Measurements from ENCODE around the gene LYRM4.
"Not testable (repeated sequence)": the region's sequence is repeated elsewhere in the genome, so short reads cannot be mapped to it uniquely, and the experiment has no call there.

Gene LYRM4

GRCh38 chr6:5061152-5061551 is 199.6 kb downstream of the LYRM4 start:
- no peaks in the 10 kb centered on the region for H3K36me3 ChIP-seq (ENCODE audit: low read length)
- H3K4me2 ChIP-seq (ENCODE audit: low read depth, low read length, poor library complexity, severe bottlenecking): no peak overlapping the region
- no peaks in the 10 kb centered on the region for H4K20me1 ChIP-seq (ENCODE audit: low read depth, low read length)
- no peak overlapping the region for H3K4me3 ChIP-seq (ENCODE audit: insufficient read depth, low read length, poor library complexity, severe bottlenecking)
- no peak overlapping the region for H2AFZ ChIP-seq (ENCODE audit: low read depth, low read length, severe bottlenecking)
- no peak overlapping the region for H3K27ac ChIP-seq (ENCODE audit: low read depth, low read length)
- H3K27me3 ChIP-seq (ENCODE audit: low read length): no peaks in the 10 kb centered on the region
- no peak overlapping the region for H3K9ac ChIP-seq (ENCODE audit: low read length)
- no peaks in the 10 kb centered on the region for H3F3A ChIP-seq (ENCODE audit: insufficient read depth)
- no peaks in the 10 kb centered on the region for H3K9me3 ChIP-seq (ENCODE audit: insufficient read depth, low read length)
- TF ChIP-seq CTCF (IDR thresholded peaks at IDR 0.05; ENCODE audit: insufficient read depth, low read length, poor library complexity, severe bottlenecking) (no peak), EZH2phosphoT487 (conservative IDR thresholded peaks at IDR 0.05; ENCODE audit: low read length) (no peak)
- no peaks in the 10 kb centered on the region for H3K9me2 ChIP-seq (replicated peaks; ENCODE audit: insufficient read depth, low read length)
- no peaks in the 10 kb centered on the region for H3K79me2 ChIP-seq (ENCODE audit: insufficient read depth, low read length)

- H2AFZ ChIP-seq (ENCODE audit: low read depth, low read length, severe bottlenecking); H3K4me3 ChIP-seq (ENCODE audit: insufficient read depth, low read length, poor library complexity, severe bottlenecking): not testable (repeated sequence)
Measured at GRCh38 chr6:5060439-5060838, 200.3 kb downstream of the LYRM4 start.

GRCh38 chr6:5059036-5059896 is 201.5 kb downstream of the LYRM4 start:
- H3K9ac ChIP-seq (ENCODE audit: low read length): no peak overlapping the region
- no peak for TF ChIP-seq EZH2phosphoT487 (conservative IDR thresholded peaks at IDR 0.05; ENCODE audit: low read length)
- no peak for TF ChIP-seq CTCF (IDR thresholded peaks at IDR 0.05; ENCODE audit: insufficient read depth, low read length, poor library complexity, severe bottlenecking)

More at GRCh38 chr6:5060439-5060838, 200.3 kb downstream of the LYRM4 start:
- not testable (repeated sequence) for H3K27me3 ChIP-seq (ENCODE audit: low read length); H3K9ac ChIP-seq (ENCODE audit: low read length); H3K9me2 ChIP-seq (replicated peaks; ENCODE audit: insufficient read depth, low read length); H3K9me3 ChIP-seq (ENCODE audit: insufficient read depth, low read length); H3K79me2 ChIP-seq (ENCODE audit: insufficient read depth, low read length); H3K4me2 ChIP-seq (ENCODE audit: low read depth, low read length, poor library complexity, severe bottlenecking); H3K36me3 ChIP-seq (ENCODE audit: low read length); H3F3A ChIP-seq (ENCODE audit: insufficient read depth); H3K27ac ChIP-seq (ENCODE audit: low read depth, low read length); H4K20me1 ChIP-seq (ENCODE audit: low read depth, low read length)

More at GRCh38 chr6:5059036-5059896, 201.5 kb downstream of the LYRM4 start:
- no peaks in the 10 kb centered on the region for H3K79me2 ChIP-seq (ENCODE audit: insufficient read depth, low read length)
- H3K9me3 ChIP-seq (ENCODE audit: insufficient read depth, low read length): no peaks in the 10 kb centered on the region
- H3K27ac ChIP-seq (ENCODE audit: low read depth, low read length): no peak overlapping the region
- no peaks in the 10 kb centered on the region for H3K36me3 ChIP-seq (ENCODE audit: low read length)
- no peak overlapping the region for H3K4me3 ChIP-seq (ENCODE audit: insufficient read depth, low read length, poor library complexity, severe bottlenecking)
- H3K9me2 ChIP-seq (replicated peaks; ENCODE audit: insufficient read depth, low read length): no peaks in the 10 kb centered on the region
- H4K20me1 ChIP-seq (ENCODE audit: low read depth, low read length): no peaks in the 10 kb centered on the region
- H2AFZ ChIP-seq (ENCODE audit: low read depth, low read length, severe bottlenecking): no peak overlapping the region
- no peaks in the 10 kb centered on the region for H3K27me3 ChIP-seq (ENCODE audit: low read length)
- H3F3A ChIP-seq (ENCODE audit: insufficient read depth): no peaks in the 10 kb centered on the region
- no peak overlapping the region for H3K4me2 ChIP-seq (ENCODE audit: low read depth, low read length, poor library complexity, severe bottlenecking)

All from SU-DHL-6 (cell line).